Measurements from ENCODE around the gene KIZ.

DNA sequence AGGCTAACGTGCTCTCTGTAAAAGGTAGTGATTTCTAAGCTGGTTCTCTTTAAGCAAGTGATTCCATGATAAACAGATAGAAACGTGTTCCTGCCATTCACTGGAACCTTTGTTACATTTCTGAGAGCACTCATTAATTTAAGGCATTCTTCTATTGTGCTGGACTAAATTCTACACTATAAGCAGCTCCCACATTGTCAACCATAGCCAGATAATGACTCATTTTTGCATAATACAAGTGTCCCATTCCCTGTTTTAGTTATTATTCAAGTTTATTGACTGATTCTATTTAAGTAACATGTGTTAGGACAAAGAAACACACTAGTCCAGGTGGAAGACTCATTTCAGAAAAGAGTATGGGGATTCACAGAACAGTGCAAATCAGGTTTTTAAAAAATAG, 163.8 kb downstream of the KIZ start:
- TF ChIP-seq, protein P1, sequence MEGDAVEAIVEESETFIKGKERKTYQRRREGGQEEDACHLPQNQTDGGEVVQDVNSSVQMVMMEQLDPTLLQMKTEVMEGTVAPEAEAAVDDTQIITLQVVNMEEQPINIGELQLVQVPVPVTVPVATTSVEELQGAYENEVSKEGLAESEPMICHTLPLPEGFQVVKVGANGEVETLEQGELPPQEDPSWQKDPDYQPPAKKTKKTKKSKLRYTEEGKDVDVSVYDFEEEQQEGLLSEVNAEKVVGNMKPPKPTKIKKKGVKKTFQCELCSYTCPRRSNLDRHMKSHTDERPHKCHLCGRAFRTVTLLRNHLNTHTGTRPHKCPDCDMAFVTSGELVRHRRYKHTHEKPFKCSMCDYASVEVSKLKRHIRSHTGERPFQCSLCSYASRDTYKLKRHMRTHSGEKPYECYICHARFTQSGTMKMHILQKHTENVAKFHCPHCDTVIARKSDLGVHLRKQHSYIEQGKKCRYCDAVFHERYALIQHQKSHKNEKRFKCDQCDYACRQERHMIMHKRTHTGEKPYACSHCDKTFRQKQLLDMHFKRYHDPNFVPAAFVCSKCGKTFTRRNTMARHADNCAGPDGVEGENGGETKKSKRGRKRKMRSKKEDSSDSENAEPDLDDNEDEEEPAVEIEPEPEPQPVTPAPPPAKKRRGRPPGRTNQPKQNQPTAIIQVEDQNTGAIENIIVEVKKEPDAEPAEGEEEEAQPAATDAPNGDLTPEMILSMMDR (conservative IDR thresholded peaks at IDR 0.05; ENCODE audit: low read depth, low read length): no peak
- TF ChIP-seq EZH2 (IDR thresholded peaks at IDR 0.05; ENCODE audit: low read length, unreplicated experiment) (no peak), EZH2phosphoT487 (IDR thresholded peaks at IDR 0.05; ENCODE audit: borderline replicate concordance, low read length) (no peak)
